Subcutaneous adipose tissue (tissue), 4 donors: ENCODE measurements around the gene ADAMTS15. TPM values are rescaled to one million over a fixed set of nuclear protein-coding genes. Genes with fewer than 3 reads are reported as not detected.

ENCODE experiments used
- CTCF ChIP-seq: fragments of 450-650 bp; IDR thresholded peaks from one replicate; pipeline ENCODE4 v1.5.1; 2016; ENCODE audit warnings: low read depth, mild to moderate bottlenecking, control low read depth, antibody characterized with exemption, moderate library complexity
- total RNA-seq, 4 donors: library from RNA; depleted of rRNA; stranded (reverse); fragments of >200 nt; gene quantifications; one replicate each; pipeline ENCODE4 v1.1.0, GENCODE V29; 2016

Gene ADAMTS15
- total RNA-seq, 4 donors from 2014 or later, result 15.0 to 44.7 (median 26.1) TPM

- TF ChIP-seq CTCF, result no peak
Measured at GRCh38 chr11:130515829-130516553, 67.5 kb downstream of the ADAMTS15 start.

GRCh38 chr11:130516554-130517505 lies 68.4 kb downstream of the ADAMTS15 start:
- TF ChIP-seq CTCF, result no peak

GRCh38 chr11:130518164-130518680 lies 69.8 kb downstream of the ADAMTS15 start:
- TF ChIP-seq CTCF, result no peak

- TF ChIP-seq CTCF, result no peak
Measured at GRCh38 chr11:130519128-130519932, 70.9 kb downstream of the ADAMTS15 start.

- TF ChIP-seq CTCF, result no peak
Measured at GRCh38 chr11:130520271-130520671, 71.8 kb downstream of the ADAMTS15 start.

GRCh38 chr11:130522284-130522961 lies 74.0 kb downstream of the ADAMTS15 start:
- no peak for TF ChIP-seq CTCF
